Measurements from ENCODE around the gene PLEKHN1.
A peak's percentile ranks its signal among the peaks of the same experiment; 100 is the strongest.

The PLEKHN1 gene

GRCh38 chr1:1000357-1001056 lies 34.2 kb downstream of the PLEKHN1 start:
- no peaks in the 10 kb centered on the region for H3K36me3 ChIP-seq (ENCODE audit: control insufficient read depth, insufficient read depth, low read length)
- peak overlapping the region; percentile 82 for H3K4me3 ChIP-seq (ENCODE audit: low read depth, low read length)
- peak overlapping the region; percentile 72 for H2AFZ ChIP-seq
- peak overlapping the region; percentile 99 for H3K4me2 ChIP-seq (ENCODE audit: low read length)
- H3K27ac ChIP-seq: peak overlapping the region; percentile 78
- H3K4me1 ChIP-seq: peaks cover 3% of the 10 kb centered on the region
- H3K9me3 ChIP-seq (ENCODE audit: control insufficient read depth, low read length): no peaks in the 10 kb centered on the region
- H3K9ac ChIP-seq: no peak overlapping the region
- no peak for TF ChIP-seq CTCF (IDR thresholded peaks at IDR 0.05)
- H3K27me3 ChIP-seq (ENCODE audit: control insufficient read depth, insufficient read depth, low read length): no peaks in the 10 kb centered on the region
- H3K79me2 ChIP-seq: no peaks in the 10 kb centered on the region

GRCh38 chr1:1001057-1001783 lies 34.9 kb downstream of the PLEKHN1 start:
- peaks cover 3% of the 10 kb centered on the region for H3K4me1 ChIP-seq
- H3K9me3 ChIP-seq (ENCODE audit: control insufficient read depth, low read length): no peaks in the 10 kb centered on the region
- no peaks in the 10 kb centered on the region for H3K79me2 ChIP-seq
- peak overlapping the region; percentile 99 for H3K4me2 ChIP-seq (ENCODE audit: low read length)
- peak overlapping the region; percentile 78 for H3K27ac ChIP-seq
- H3K9ac ChIP-seq: no peak overlapping the region
- no peak overlapping the region for H2AFZ ChIP-seq
- no peaks in the 10 kb centered on the region for H3K36me3 ChIP-seq (ENCODE audit: control insufficient read depth, insufficient read depth, low read length)
- no peaks in the 10 kb centered on the region for H3K27me3 ChIP-seq (ENCODE audit: control insufficient read depth, insufficient read depth, low read length)
- H3K4me3 ChIP-seq (ENCODE audit: low read depth, low read length): peak overlapping the region; percentile 82
- TF ChIP-seq CTCF (IDR thresholded peaks at IDR 0.05): no peak

GRCh38 chr1:1003618-1004419 lies 37.5 kb downstream of the PLEKHN1 start:
- no peak overlapping the region for H3K4me2 ChIP-seq (ENCODE audit: low read length)
- no peak overlapping the region for H3K9ac ChIP-seq
- H3K4me1 ChIP-seq: peaks cover 3% of the 10 kb centered on the region
- no peaks in the 10 kb centered on the region for H3K79me2 ChIP-seq
- H3K27me3 ChIP-seq (ENCODE audit: control insufficient read depth, insufficient read depth, low read length): no peaks in the 10 kb centered on the region
- H3K9me3 ChIP-seq (ENCODE audit: control insufficient read depth, low read length): no peaks in the 10 kb centered on the region
- TF ChIP-seq CTCF (IDR thresholded peaks at IDR 0.05): no peak
- H3K36me3 ChIP-seq (ENCODE audit: control insufficient read depth, insufficient read depth, low read length): no peaks in the 10 kb centered on the region
- H3K4me3 ChIP-seq (ENCODE audit: low read depth, low read length): no peak overlapping the region
- no peak overlapping the region for H2AFZ ChIP-seq
- H3K27ac ChIP-seq: no peak overlapping the region

- Histone ChIP-seq H3K79me2 (no peaks in the 10 kb centered on the region), H3K27ac (no peak overlapping the region), H3K4me1 (peaks cover 3% of the 10 kb centered on the region), H3K9me3 (ENCODE audit: control insufficient read depth, low read length) (no peaks in the 10 kb centered on the region), H3K4me2 (ENCODE audit: low read length) (no peak overlapping the region), H2AFZ (no peak overlapping the region), H3K4me3 (ENCODE audit: low read depth, low read length) (no peak overlapping the region), H3K36me3 (ENCODE audit: control insufficient read depth, insufficient read depth, low read length) (no peaks in the 10 kb centered on the region), H3K9ac (no peak overlapping the region), H3K27me3 (ENCODE audit: control insufficient read depth, insufficient read depth, low read length) (no peaks in the 10 kb centered on the region)
- TF ChIP-seq CTCF (IDR thresholded peaks at IDR 0.05): no peak
These were observed 38.1 kb downstream of the PLEKHN1 start for GRCh38 chr1:1004420-1004779.

Measured in parathyroid adenoma (tissue), 2 donors.